ENCODE measurements around the gene CRYBA4. TPM values are rescaled to one million over a fixed set of nuclear protein-coding genes. Genes with fewer than 3 reads are reported as not detected.

The CRYBA4 gene
- total RNA-seq, 1 experiment from 2014 or later = not detected

GRCh38 chr22:26616650-26617049, 5.1 kb upstream of the CRYBA4 start:
- Histone ChIP-seq H3K9me2 (ENCODE audit: insufficient read depth) (no peaks in the 10 kb centered on the region), H3F3A (ENCODE audit: insufficient read depth, low read depth) (no peaks in the 10 kb centered on the region), H3K27ac (no peak overlapping the region), H3K4me3 (no peak overlapping the region), H2AFZ (no peak overlapping the region), H3K4me1 (replicated peaks; ENCODE audit: insufficient read depth) (no peaks in the 10 kb centered on the region), H3K9me3 (ENCODE audit: insufficient read depth, low read depth) (no peaks in the 10 kb centered on the region), H4K20me1 (ENCODE audit: insufficient read depth) (no peaks in the 10 kb centered on the region), H3K4me2 (no peak overlapping the region), H3K79me2 (ENCODE audit: low read depth) (no peaks in the 10 kb centered on the region), H3K27me3 (ENCODE audit: insufficient read depth, low read depth) (peaks cover 59% of the 10 kb centered on the region), H3K36me3 (ENCODE audit: low read depth) (no peaks in the 10 kb centered on the region)
- ChIA-PET CTCF (no interaction called here), POLR2A (ENCODE audit: unreplicated experiment) (no interaction called here)
- intact Hi-C loops (cut with micrococcal nuclease; ENCODE audit: unreplicated experiment) = no loop called here
- BruUV-seq (replicated peaks) = no TSS peak
- no peak for TF ChIP-seq EZH2 (IDR thresholded peaks at IDR 0.05; ENCODE audit: low read depth)
- TF ChIP-seq, protein P1, sequence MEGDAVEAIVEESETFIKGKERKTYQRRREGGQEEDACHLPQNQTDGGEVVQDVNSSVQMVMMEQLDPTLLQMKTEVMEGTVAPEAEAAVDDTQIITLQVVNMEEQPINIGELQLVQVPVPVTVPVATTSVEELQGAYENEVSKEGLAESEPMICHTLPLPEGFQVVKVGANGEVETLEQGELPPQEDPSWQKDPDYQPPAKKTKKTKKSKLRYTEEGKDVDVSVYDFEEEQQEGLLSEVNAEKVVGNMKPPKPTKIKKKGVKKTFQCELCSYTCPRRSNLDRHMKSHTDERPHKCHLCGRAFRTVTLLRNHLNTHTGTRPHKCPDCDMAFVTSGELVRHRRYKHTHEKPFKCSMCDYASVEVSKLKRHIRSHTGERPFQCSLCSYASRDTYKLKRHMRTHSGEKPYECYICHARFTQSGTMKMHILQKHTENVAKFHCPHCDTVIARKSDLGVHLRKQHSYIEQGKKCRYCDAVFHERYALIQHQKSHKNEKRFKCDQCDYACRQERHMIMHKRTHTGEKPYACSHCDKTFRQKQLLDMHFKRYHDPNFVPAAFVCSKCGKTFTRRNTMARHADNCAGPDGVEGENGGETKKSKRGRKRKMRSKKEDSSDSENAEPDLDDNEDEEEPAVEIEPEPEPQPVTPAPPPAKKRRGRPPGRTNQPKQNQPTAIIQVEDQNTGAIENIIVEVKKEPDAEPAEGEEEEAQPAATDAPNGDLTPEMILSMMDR (conservative IDR thresholded peaks at IDR 0.05) = no peak
- no peak for DNase-seq

DNA sequence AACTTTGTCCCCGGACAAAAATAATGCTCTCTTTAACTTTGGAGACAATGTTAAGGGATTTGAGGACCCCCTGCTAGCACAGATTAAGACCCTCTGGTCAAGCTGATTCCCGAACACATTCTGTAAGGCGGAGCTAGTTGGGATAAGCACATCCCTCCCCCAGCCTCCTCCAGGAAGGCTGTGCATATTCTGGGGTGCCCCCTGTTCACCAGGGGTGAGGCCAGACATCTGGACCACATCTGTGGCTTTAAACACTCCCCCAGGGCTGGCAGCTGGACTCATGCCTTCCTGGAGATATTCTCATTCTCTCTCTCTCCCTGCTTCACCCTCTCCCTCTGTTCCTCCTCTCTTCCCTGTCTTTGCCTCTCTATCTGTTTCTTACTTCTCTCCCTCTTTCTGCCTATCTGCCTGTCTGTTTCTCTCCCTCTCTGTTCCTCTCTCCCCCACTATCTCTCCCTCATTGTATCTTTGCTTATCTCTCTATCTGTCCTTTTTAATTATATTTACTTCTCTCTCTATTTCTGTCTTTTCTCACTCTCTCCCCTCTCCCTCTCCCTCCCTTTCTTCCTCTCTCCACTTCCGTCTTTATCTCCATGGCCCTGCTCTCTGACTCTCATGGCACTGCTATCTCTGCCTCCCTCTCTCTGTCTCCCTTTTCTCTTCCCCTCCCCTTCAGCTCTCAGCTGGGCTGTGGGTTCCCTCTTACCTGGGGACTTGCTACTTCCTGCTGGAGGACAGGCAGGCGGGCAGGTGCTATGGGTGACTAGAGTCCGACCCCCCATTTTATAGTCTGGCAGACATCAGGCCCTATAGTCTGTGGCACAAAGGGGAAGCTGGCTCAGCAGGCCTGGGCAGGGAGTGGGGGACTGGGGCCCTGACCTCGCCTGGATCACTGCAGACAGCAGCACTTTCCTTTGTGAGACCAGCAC, 4.2 kb upstream of the CRYBA4 start, which contains the start of gene CRYBB1:
TSS of gene CRYBB1 (minus strand) at position 757 of the 929 bp plus-strand sequence. CDS start 1,708 bp downstream, outside the sequence.
- intact Hi-C loops (cut with micrococcal nuclease; ENCODE audit: unreplicated experiment) = no loop called here
- no TSS peak for BruUV-seq (replicated peaks)
- H2AFZ ChIP-seq = no peak within 1 kb of the TSS
- no peaks in the 10 kb centered on the region for H3F3A ChIP-seq (ENCODE audit: insufficient read depth, low read depth)
- POLR2A ChIA-PET (ENCODE audit: unreplicated experiment) = no interaction called here
- H4K20me1 ChIP-seq (ENCODE audit: insufficient read depth) = no peaks in the 10 kb centered on the region
- CTCF ChIA-PET = no interaction called here
- no peak within 1 kb of the TSS for H3K27ac ChIP-seq
- no peaks in the 10 kb centered on the region for H3K36me3 ChIP-seq (ENCODE audit: low read depth)
- DNase-seq = no peak
- H3K4me2 ChIP-seq = no peak within 1 kb of the TSS
- TF ChIP-seq, protein P1 (conservative IDR thresholded peaks at IDR 0.05) = no peak
- TF ChIP-seq EZH2 (IDR thresholded peaks at IDR 0.05; ENCODE audit: low read depth) = no peak
- no peak within 1 kb of the TSS for H3K4me3 ChIP-seq
- no peaks in the 10 kb centered on the region for H3K9me2 ChIP-seq (ENCODE audit: insufficient read depth)
- H3K79me2 ChIP-seq (ENCODE audit: low read depth) = no peaks in the 10 kb centered on the region
- peaks cover 67% of the 10 kb centered on the region for H3K27me3 ChIP-seq (ENCODE audit: insufficient read depth, low read depth)
- no peaks in the 10 kb centered on the region for H3K4me1 ChIP-seq (replicated peaks; ENCODE audit: insufficient read depth)
- no peaks in the 10 kb centered on the region for H3K9me3 ChIP-seq (ENCODE audit: insufficient read depth, low read depth)

DNA sequence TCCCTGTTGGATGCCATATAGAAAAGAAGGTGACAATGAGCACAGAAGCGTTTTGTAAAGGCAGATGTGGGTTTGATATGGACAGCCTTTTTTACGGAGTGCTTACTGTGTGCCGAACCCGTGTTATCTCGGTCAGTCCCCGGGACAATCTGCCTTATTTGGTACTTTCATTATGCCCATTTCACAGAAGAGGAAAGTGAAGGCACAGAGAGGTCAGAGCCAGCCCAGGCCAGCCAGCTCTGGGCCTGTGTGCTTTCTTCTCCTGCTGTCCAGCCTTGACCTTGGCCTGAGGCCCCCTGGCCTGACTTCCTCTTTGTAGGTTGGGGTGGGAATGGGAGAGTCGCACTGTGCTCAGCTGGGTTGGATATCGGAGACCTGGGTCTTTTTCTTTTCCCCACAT, 3.3 kb upstream of the CRYBA4 start:
- POLR2A ChIA-PET (ENCODE audit: unreplicated experiment) = no interaction called here
- no peak overlapping the region for H3K4me3 ChIP-seq
- TF ChIP-seq EZH2 (IDR thresholded peaks at IDR 0.05; ENCODE audit: low read depth) = no peak
- TF ChIP-seq, protein P1 (conservative IDR thresholded peaks at IDR 0.05) = no peak
- H3K4me2 ChIP-seq = no peak overlapping the region
- CTCF ChIA-PET = no interaction called here
- H3K4me1 ChIP-seq (replicated peaks; ENCODE audit: insufficient read depth) = no peaks in the 10 kb centered on the region
- H3K9me3 ChIP-seq (ENCODE audit: insufficient read depth, low read depth) = no peaks in the 10 kb centered on the region
- H3K27ac ChIP-seq = no peak overlapping the region
- H3K9me2 ChIP-seq (ENCODE audit: insufficient read depth) = no peaks in the 10 kb centered on the region
- no peaks in the 10 kb centered on the region for H4K20me1 ChIP-seq (ENCODE audit: insufficient read depth)
- no peaks in the 10 kb centered on the region for H3F3A ChIP-seq (ENCODE audit: insufficient read depth, low read depth)
- no peak overlapping the region for H2AFZ ChIP-seq
- no peak for DNase-seq
- H3K79me2 ChIP-seq (ENCODE audit: low read depth) = no peaks in the 10 kb centered on the region
- H3K36me3 ChIP-seq (ENCODE audit: low read depth) = no peaks in the 10 kb centered on the region
- no TSS peak for BruUV-seq (replicated peaks)
- intact Hi-C loops (cut with micrococcal nuclease; ENCODE audit: unreplicated experiment) = no loop called here
- peaks cover 67% of the 10 kb centered on the region for H3K27me3 ChIP-seq (ENCODE audit: insufficient read depth, low read depth)

Measured in PC-9 (cell line).